HG02798 (cell line): ENCODE measurements around the gene ZNF496.
"Not testable (repeated sequence)": the region's sequence is repeated elsewhere in the genome, so short reads cannot be mapped to it uniquely, and the experiment has no call there.

Source experiments
- ATAC-seq: cut with Tn5 transposase; IDR thresholded peaks from one replicate; pipeline ENCODE4 v1.9.1; 2021; ENCODE audit warnings: mild to moderate bottlenecking; ENCODE audit not compliant: unreplicated experiment, poor library complexity

ZNF496 gene

DNA sequence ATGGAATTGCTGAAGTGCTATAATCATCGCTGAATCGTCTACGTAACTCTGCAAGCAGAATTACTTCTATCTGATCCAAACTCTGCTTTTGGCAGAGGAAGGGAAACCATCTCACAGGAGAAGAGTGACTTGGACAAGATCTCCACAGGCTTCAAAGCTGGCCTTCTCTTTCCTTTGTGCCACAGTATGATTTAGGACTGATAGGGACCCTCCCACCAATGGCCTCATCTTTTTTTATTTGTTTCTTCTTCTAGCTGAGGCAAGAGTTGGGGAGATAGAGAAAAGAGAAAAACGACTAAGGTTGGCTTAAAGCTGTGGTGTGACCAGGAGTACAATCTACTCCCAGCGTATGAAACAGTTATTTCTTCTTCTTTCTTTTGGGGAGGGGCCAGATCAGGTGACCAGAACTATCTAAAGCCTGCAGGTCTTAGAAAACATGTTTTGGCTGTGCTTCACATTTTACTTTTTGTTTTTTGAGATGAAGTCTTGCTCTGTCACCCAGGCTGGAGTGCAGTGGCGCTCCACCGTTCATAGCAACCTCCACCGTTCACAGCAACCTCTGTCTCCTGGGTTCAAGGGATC, 35.0 kb downstream of the ZNF496 start:
- ATAC-seq, result no peak

DNA sequence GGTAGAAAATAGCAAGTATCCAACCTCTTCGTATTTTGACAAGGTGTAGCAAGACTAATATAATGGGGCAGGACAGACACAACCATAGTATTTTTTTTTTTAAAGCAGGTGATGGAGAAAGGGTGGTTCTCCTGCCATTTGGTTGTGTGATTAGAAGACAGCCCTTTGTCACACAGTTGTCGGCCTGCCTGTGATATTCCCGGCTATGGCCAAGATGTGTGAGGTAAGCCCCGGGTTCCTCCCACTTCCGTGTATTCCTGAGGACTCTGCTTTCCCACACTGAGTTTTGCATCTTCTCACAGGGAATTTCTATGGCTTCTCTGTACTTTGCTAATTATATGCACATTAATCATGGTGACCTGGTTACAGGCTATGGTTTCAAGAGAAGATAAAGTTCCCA, 35.9 kb downstream of the ZNF496 start:
- ATAC-seq, result no peak

DNA sequence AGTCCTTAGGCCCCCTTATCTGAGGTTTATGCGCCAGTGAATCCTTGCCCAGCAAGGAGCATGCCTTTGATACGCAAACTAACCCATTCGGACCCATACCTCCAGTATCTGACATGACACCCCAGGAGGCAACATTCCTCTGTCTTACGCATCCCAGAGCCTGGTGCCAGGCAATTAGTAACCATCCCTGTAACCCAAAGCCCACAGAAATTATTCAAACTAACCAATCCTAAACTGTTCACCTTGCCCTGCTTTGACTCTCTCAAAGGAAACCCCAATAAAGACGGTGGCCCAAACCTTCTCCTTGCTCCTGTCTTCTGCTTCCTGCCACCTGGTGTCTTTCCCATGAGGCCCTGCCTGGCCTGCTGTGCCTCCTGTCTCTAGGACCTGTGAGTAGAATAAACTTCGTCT, 36.4 kb downstream of the ZNF496 start:
- ATAC-seq, result no peak

DNA sequence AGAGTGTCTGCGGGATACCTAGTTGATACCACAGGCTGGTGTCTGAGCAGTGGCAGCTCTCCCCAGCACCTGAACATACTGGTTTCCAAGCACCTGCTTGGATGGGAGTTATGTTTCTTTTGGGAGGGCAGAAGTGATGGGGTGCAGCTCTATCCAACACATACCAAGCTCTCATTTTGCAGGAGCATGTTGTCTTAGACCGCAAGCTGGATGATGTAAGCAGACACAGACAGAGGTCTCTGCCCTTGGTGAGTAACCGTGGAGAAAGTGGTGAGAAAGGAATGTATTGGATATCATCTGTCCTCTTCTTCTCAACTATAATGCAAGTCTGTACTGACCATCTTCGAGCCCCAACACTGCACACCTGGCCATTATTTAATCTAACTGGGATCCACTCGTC, 37.4 kb downstream of the ZNF496 start:
- ATAC-seq, result no peak

DNA sequence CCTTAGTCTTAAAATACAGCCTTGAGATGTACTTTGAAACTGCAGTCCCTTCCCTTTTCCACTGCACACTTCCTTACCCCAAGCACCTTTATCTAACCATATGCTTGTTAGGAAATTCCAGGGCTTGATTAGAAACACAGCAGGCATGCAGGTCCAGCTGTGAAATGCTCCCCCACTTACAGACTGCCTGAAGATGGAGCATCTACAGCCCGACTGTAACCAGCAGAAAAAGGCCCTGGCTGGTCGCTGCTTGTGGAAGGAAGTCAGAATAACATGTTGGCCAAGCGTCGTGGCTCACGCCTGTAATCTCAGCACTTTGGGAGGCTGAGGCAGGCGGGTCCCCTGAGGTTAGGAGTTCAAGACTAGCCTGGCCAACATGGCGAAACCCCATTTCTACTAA, 38.6 kb downstream of the ZNF496 start:
- no peak for ATAC-seq

DNA sequence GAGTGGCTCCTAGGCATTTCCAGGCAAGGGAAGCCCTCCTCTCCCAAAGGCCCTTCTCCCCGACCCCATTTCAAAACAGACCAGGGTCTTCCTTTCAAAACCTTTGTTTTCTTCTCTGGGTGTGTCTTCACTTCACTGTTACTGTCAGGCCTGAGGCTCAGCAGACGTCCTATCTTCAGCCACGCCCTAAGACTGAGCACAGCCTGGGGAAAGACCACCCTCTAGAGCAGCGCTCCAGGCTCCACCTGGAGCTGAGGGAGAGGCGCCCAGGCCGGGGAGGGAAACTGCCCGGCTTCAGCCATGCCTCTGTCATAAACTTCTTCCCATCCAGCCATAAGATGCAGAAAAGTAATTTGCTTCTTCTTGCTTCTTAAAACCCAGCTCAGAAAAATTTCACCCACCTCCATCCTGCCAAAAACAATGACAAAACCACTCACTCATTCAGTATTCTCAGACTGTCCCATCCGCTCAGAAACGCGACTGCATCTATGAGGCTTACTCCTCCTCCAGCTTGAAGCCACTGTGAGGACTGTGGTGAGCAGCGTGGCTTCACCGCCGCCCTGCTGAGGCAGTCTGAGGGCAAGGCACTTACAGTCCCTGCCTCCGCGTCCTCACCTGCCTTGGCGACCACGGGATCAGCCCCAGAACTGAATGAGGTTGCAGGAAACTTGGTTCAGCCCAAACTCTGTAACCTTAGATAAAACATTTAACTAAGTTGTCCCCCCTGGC, 39.7 kb downstream of the ZNF496 start:
- ATAC-seq, result no peak

DNA sequence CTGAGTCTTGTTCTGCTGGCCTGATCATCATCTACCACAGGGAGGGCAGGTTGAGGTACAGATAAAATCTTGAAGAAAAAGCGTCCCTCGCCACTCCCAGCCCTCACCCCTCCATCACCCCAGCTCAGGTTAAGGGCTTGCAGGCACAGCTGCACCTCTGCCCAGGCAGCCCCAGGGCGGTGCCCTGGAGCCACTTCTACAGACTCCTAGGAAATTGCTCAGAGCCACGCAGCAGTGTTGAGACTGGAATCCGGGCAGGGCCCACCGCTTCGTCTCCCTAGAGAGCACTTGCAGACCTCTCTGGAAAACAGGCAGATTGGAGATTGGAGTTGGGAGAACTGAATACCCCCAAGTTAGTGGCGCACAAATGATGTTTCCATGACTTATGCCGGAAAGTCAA, 40.5 kb downstream of the ZNF496 start:
- no peak for ATAC-seq

DNA sequence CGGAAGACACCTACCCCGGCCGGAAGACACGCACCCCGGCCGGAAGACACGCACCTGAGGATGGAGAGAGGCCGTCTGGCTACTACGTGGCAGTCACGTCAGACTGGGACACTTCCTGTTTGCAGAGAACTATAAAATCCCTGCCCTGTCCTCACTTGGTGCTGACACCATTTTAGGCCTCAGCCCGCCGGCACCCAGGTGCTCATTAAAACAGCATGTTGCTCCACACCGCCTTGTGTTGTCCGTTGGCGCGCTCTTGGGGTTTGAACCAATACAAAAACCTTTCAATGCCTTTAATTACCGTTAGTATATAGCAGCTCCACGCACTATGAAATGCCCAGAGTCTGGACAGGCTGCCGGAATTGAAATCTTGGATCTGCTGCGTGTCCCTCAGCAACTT, 41.1 kb downstream of the ZNF496 start:
- no peak for ATAC-seq

DNA sequence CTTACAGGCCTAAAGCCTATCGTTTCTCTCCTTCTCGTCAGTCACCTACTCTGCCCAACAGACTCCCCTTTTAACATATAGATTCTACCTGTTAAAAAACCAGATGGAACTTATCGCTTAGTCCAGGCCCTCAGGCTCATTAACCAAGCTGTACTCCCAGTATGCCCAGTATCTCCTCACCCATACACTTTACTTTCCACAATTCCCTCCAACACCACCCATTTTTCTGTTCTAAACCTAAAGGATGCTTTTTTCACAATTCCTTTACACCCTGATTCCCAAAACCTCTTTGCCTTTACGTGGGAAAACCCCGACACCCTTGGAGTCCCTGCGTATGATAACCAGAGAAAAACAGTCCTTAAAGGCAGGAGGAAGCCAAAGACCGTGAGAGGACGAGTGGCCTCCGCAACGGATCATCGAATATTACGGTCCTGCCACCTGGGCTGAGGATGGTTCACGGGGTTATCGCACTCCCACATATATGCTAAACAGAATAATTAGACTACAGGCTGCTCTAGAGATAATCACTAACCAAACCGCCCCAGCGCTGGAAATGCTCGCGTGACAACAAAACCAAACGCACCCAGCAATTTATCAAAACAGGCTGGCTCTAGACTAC, 42.3 kb downstream of the ZNF496 start:
- ATAC-seq, result not testable (repeated sequence)

DNA sequence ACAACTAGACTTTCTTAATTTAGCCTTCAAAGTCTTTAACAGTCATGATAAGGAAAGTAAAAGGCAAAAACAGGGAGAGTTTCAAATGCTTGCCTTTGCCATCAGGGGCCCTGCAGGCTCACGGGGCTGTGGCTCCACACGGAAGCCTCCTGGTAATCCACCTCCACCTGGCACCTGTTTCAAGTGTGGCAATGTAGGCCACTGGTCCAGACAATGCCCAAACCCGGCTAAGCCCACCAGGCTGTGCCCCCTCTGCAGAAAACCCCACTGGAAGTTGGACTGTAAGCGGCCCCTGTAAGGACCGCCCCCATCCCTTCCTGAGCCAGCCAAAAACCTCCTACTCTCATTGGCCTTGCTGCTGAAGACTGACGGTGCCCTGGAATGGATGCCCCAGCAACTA, 43.3 kb downstream of the ZNF496 start:
- no peak for ATAC-seq

DNA sequence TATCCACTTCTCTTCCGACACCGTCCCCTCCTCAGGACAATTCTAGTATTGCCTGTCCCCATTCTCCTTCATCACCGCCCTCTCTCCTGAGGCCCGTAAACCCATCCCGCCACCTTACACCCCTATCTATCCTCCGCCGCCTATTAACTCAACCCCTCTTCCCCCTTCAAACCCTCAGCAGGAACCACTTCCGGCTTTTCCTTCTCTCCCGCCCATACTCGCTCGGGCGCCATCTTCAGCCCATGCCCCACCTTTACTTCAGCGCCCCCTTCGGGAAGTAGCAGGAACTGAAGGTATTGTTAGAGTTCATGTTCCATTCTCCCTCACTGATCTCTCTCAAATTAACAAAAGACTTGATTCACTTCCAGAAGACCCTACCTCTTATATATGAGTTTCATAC, 44.2 kb downstream of the ZNF496 start:
- ATAC-seq, result no peak

DNA sequence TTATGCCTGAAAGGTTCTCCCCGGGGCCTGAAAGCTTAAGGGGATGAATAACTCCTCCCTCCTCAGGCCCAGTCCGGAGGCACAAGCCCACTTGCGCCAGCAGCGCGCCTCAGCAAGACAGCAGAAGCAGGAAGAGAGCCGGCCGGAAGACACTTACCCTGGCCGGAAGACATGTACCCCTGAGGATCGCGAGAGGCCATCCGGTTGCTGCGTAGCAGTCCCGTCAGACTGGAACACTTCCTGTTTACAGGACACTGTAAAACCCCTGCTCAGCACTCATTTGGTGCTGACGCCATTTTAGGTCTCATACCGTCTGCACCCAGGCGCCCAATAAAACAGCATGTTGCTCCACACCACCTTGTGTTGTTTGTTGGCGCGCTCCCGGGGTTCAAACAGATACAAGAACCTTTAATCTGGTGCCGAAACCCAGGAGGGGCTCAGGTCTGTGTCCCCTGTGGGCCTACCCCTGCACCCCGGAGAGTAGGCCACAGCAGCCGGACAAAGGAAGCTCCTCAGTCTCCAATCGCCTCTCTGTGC, 45.5 kb downstream of the ZNF496 start:
- ATAC-seq, result no peak

DNA sequence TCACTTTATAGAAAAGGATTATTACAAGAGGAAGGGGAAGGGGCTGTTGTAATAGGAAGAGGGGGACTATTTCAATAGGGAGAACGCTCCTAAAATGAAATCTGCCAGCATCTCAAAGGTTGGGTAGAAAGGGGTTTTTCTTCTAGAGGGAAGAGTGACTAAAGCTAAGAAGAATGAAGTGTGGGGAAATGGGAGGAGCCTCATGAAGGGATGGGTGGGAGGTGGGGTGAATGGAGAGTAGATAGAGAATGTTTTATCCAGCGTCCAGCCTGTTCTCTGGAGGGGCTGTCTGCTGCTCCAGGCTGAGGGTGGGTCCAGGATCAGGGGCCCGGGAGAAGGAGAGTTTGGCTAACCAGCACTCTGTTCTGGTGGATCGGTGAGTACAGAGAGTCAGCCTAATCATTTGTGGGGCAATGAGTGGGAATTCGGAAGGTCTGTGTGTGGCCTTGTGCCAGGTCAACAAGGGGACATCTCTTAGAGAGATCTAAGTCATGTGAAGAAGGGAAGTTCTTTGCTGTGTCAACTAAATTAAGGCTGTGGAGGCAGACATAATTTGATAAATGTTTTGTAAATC, 50.6 kb downstream of the ZNF496 start:
- no peak for ATAC-seq

DNA sequence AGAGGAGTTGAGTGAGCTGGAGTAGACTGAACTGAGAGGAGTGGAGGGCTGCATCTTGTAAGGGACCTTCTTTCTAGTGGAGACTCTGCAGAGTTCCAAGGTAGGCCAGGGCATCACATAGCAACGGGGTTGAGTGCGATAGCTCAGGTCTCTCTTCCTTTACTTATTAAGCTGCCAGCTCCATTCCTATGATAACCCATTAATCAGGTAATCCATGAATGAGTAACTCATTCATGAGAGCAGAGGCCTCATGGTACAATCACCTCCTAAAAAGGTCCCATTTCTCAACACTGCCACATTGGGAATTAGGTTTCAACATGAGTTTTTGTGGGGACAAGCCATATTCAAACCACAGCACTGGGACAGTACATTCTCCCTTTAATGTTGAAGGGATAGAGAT, 54.5 kb downstream of the ZNF496 start:
- no peak for ATAC-seq

DNA sequence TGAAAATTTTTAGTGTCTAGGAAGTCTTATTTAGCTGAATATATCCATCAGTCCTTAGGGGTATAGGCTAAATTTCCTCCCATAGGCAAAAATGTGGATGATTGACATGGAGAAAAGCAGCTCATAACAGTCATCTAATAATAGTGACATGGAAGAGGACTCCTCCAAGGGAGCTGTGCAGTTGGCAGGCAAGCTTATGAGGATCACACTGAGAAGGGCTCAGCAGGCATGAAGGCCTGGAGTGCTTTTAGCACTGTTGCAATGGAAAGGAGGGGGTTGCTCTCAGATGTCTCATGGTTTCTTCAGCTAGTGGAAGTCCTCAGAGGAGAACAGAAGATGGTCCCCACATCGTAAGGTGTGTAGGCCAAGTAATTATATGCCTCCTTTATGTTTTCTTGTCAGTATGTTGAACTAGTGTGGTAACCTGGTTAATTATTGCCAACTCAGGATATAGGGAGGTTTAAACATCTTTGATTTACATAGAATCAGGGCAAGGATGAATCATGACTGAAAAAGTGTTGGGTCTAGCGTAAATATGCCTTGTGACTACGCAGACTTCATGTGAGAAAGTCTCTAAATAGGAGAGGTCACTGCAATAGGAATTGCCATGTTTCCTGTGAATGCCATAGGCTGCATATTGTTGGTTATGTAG, 56.9 kb downstream of the ZNF496 start:
- no peak for ATAC-seq

DNA sequence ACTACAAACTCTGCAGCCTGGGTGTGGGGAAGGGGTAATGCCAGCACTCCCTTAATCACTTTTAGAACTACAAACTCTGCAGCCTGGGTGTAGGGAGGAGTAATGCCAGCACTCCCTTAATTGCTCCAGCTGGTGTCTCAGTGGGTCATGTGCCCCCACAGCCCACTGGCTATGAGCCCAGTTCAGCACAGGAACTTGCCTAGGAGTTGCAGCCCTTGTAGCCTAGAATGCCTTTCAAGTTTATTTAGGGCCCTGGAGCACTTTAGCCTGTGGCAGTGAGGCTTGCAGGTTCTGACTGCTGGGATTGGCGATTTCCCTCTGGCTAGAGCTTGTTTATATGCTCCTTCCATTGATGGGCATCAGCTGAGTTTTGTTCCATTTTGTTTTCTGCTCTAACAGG, 58.7 kb downstream of the ZNF496 start:
- ATAC-seq, result no peak

DNA sequence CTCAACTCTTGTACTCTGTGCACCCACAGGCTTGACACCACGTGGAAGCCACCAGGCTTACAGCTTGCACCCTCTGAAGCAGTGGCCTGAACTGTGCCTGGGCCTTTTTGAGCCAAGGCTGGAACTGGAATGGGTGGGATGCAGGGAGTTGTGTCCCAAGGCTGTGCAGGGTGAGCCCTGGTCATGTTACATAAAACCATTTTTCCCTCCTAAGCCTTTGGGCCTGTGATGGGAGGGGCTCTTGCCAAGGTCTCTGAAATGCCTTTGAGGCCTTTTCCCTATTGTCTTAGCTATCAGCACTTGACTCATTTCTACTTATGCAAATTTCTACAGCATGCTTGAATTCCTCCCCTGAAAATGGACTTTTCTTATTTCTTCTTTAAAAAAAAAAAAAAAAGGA, 61.7 kb downstream of the ZNF496 start:
- no peak for ATAC-seq

DNA sequence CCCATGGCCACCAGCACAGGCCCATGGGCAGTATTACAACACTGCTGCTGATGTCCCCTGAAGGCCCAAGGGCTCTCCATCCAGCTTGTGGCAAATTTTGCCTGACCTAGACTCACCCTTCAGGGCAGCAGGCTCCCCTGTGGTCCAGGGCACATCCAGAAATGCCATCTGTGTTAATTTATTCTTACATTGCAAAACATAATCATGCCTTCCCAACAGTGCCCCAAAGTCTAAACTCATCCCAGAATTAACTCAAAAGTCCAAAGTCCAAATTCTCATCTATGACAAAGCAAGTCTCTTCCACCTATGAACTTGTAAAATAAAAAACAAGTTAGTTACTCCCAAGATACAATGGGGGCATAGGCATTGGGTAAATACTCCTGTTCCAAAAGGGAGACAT, 62.5 kb downstream of the ZNF496 start:
- ATAC-seq, result no peak

DNA sequence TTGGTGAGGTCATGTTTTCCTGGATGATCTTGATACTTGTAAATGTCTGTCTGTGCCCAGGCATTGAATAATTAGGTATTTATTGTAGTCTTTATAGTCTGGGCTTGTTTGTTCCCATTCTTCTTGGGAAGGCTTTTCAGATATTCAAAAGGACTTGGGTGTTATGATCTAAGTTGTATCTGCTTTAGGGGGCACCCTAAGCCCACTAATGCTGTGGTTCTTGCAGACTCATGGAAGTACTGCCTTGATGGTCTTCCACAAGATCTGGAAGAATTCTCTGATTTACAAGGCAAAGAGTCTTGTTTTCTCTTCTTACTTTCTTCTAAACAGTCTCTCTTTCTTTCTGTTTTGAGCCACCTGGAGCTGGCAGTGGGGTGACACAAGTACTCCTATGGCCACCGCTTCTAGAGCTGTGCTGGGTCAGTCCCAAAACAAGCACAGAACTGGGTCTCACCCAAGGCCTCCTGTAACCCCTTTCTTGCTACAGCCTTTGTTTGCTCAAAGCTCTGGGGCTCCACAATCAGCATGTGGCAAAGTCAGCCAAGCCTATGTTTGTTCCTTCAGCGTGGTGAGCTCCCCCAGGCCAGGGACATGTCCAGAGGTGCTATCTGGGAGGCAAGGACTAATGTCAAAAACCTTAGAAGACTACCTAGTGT, 63.1 kb downstream of the ZNF496 start:
- ATAC-seq, result no peak

DNA sequence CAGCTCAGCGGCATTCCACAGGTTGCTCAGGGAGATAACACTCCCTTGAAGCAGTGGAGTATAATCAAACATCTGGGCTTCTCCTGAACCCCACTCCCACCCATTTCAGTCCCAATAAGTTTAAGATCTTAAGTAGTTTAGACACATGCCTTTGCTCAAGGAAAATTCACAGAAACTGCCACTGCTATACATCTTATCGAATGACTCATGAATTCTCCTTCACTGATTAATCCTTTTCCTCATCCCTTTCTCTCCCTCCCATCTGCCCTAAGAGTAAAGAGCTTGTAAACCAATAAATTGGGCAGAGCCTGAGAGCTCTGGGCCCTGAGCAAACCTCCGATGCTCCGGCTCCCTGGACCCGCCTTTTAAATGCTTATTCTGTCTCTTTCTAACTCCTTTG, 65.6 kb downstream of the ZNF496 start:
- no peak for ATAC-seq
